ENCODE data around the gene ATP6V0A4.

The ATP6V0A4 gene

DNA sequence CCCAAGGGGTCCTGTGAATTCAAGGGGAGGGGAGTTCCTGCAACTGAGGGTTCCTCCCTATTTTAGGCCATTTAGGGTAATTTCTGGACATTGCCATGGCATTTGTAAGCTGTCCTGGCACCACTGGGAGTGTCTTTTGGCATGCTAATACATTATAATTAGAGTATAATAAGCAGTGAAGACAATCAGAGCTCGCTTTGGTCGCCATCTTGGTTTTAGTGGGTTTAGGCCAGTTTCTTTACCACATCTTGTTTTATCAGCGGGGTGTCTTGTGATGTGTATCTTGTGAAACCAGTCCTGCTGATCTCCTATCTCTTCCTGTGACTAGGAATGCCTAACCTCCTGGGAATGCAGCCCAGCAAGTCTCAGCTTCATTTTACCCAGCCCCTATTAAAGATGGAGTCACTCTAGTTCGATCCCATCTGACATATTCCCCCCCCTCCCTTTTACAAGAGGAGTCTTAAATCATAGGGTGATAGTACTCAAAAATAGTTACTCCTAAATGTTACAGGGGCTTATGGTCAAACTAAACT, 140.1 kb downstream of the ATP6V0A4 start:
- POLR2A ChIA-PET = no interaction called here

DNA sequence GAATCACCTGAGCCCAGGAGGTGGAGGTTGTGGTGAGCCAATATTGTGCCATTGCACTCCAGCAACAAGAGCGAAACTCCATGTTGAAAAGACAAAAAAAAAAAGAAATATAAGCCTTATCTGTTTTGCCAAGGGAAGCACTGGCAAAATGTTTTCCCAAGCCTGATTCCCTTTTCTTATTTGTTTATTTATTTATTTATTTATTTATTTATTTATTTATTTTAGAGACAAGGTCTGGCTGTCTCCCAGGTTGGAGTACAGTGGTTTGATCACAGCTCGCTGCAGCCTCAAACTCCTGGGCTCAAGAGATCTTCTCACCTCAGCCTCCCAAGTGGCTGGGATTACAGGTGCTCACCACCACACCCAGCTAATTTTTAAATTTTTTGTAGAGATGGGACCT, 141.0 kb downstream of the ATP6V0A4 start:
- CTCF ChIA-PET = no interaction called here
- POLR2A ChIA-PET = no interaction called here
- TF ChIP-seq FOXK2 (IDR thresholded peaks at IDR 0.05) (no peak), HDGF (IDR thresholded peaks at IDR 0.05; ENCODE audit: borderline replicate concordance) (no peak), SUZ12 (IDR thresholded peaks at IDR 0.05) (no peak), ZNF384 (IDR thresholded peaks at IDR 0.05) (no peak), FOXM1 (IDR thresholded peaks at IDR 0.05; ENCODE audit: borderline replicate concordance) (no peak), ELF4 (IDR thresholded peaks at IDR 0.05) (no peak), L3MBTL2 (conservative IDR thresholded peaks at IDR 0.05) (no peak), TARDBP (IDR thresholded peaks at IDR 0.05) (no peak), LEF1 (IDR thresholded peaks at IDR 0.05; ENCODE audit: borderline replicate concordance) (no peak), FOXA1 (IDR thresholded peaks at IDR 0.05) (no peak), CTBP1 (IDR thresholded peaks at IDR 0.05; ENCODE audit: borderline replicate concordance) (no peak), SP1 (IDR thresholded peaks at IDR 0.05) (no peak), ARNT (IDR thresholded peaks at IDR 0.05) (no peak), NFRKB (IDR thresholded peaks at IDR 0.05) (no peak)
- TF ChIP-seq, protein P1, sequence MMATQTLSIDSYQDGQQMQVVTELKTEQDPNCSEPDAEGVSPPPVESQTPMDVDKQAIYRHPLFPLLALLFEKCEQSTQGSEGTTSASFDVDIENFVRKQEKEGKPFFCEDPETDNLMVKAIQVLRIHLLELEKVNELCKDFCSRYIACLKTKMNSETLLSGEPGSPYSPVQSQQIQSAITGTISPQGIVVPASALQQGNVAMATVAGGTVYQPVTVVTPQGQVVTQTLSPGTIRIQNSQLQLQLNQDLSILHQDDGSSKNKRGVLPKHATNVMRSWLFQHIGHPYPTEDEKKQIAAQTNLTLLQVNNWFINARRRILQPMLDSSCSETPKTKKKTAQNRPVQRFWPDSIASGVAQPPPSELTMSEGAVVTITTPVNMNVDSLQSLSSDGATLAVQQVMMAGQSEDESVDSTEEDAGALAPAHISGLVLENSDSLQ (IDR thresholded peaks at IDR 0.05) = no peak
- DNase-seq (ENCODE audit: extremely low spot score) = no peak

More for the DNA sequence above, 140.1 kb downstream of the ATP6V0A4 start:
- CTCF ChIA-PET = no interaction called here
- TF ChIP-seq LEF1 (IDR thresholded peaks at IDR 0.05; ENCODE audit: borderline replicate concordance) = no peak
- no peak for TF ChIP-seq FOXA1 (IDR thresholded peaks at IDR 0.05)
- no peak for TF ChIP-seq FOXM1 (IDR thresholded peaks at IDR 0.05; ENCODE audit: borderline replicate concordance)
- TF ChIP-seq L3MBTL2 (conservative IDR thresholded peaks at IDR 0.05) = no peak
- TF ChIP-seq CTBP1 (IDR thresholded peaks at IDR 0.05; ENCODE audit: borderline replicate concordance) = no peak
- TF ChIP-seq FOXK2 (IDR thresholded peaks at IDR 0.05) = no peak
- no peak for TF ChIP-seq SUZ12 (IDR thresholded peaks at IDR 0.05)
- TF ChIP-seq HDGF (IDR thresholded peaks at IDR 0.05; ENCODE audit: borderline replicate concordance) = no peak
- DNase-seq (ENCODE audit: extremely low spot score) = no peak
